Activated CD4-positive, alpha-beta T cell treated with anti-CD3 and anti-CD28 coated beads for 36 hours (primary cell): ENCODE measurements around the gene TRPM3. TPM values are rescaled to one million over a fixed set of nuclear protein-coding genes. Genes with fewer than 3 reads are reported as not detected.

Experiments
- ATAC-seq: fragments of 200-7000 bp; cut with Tn5 transposase; one replicate; pipeline ENCODE4 v1.10.0; 2021; ENCODE audit warnings: mild to moderate bottlenecking, moderate library complexity
- CTCF ChIA-PET: fragments of 350-600 bp; sonication (Branson Sonifier 250); formaldehyde crosslinking; loops from one replicate; lab custom pipeline; 2021; ENCODE audit warnings: antibody characterized with exemption; lab: Charles Lee
- POLR2A ChIA-PET: fragments of 350-600 bp; sonication (Branson Sonifier 250); formaldehyde crosslinking; loops from one replicate; lab custom pipeline; 2021; ENCODE audit warnings: antibody characterized with exemption, inconsistent platforms; lab: Charles Lee
- DNase-seq: peaks from one replicate; pipeline ENCODE4 v3.0.0-alpha.2; 2020
- H3K27ac Mint-ChIP-seq: one replicate; pipeline ENCODE4 v1.8.0; 2021; ENCODE audit warnings: mixed read lengths
- H3K27me3 Mint-ChIP-seq: one replicate; pipeline ENCODE4 v1.8.0; 2021; ENCODE audit warnings: mixed read lengths
- H3K36me3 Mint-ChIP-seq: one replicate; pipeline ENCODE4 v1.8.0; 2021; ENCODE audit warnings: low read depth, mixed read lengths
- H3K4me1 Mint-ChIP-seq: one replicate; pipeline ENCODE4 v1.8.0; 2021; ENCODE audit warnings: mixed read lengths
- H3K4me3 Mint-ChIP-seq: one replicate; pipeline ENCODE4 v1.8.0; 2021; ENCODE audit warnings: mild to moderate bottlenecking, moderate library complexity, mixed read lengths
- H3K9me3 Mint-ChIP-seq: one replicate; pipeline ENCODE4 v1.8.0; 2021; ENCODE audit warnings: low read depth, mixed read lengths
- intact Hi-C, 2 experiments: fragments of 100-400 bp; cut with DNase I in 1 of 2; cut with micrococcal nuclease in 1 of 2; formaldehyde crosslinking; loops; one replicate each; pipeline versions ENCODE4 v1.14.2 to v1.15.1; 2022 to 2024; cut with DNase I, micrococcal nuclease
- total RNA-seq, 2 experiments: library from RNA; stranded (reverse); gene quantifications; one replicate each; pipeline ENCODE4 v1.2.3, GENCODE V29; 2021

TRPM3 gene
- total RNA-seq, 2 experiments from 2014 or later: not detected

- Mint-ChIP-seq H3K27ac (no peak overlapping the region), H3K4me3 (no peak overlapping the region), H3K9me3 (no peaks in the 10 kb centered on the region), H3K4me1 (no peaks in the 10 kb centered on the region), H3K36me3 (no peaks in the 10 kb centered on the region), H3K27me3 (peaks cover 10% of the 10 kb centered on the region)
- intact Hi-C loops: no loop called here
- POLR2A ChIA-PET: no interaction called here
- ATAC-seq (no peak), DNase-seq (no peak)
- CTCF ChIA-PET: interaction anchor here (0.6 kb wide), 1 partner anchor 47 kb away, joined by 3 read pairs; no protein-coding TSS in a partner anchor
Measured at GRCh38 chr9:70861376-70861775, 260.0 kb downstream of the TRPM3 start.

GRCh38 chr9:70859694-70860093, 261.7 kb downstream of the TRPM3 start:
- Mint-ChIP-seq H3K9me3 (no peaks in the 10 kb centered on the region), H3K4me1 (no peaks in the 10 kb centered on the region), H3K27ac (no peak overlapping the region), H3K4me3 (no peak overlapping the region), H3K36me3 (no peaks in the 10 kb centered on the region), H3K27me3 (peaks cover 9% of the 10 kb centered on the region)
- no peak for ATAC-seq
- intact Hi-C loops: loop anchor here in 1 of 2 experiments (10.0 kb wide), 1 partner anchor 55 kb away; no protein-coding TSS in a partner anchor
- POLR2A ChIA-PET: no interaction called here
- CTCF ChIA-PET: no interaction called here
- DNase-seq: no peak

GRCh38 chr9:70856411-70856810, 265.0 kb downstream of the TRPM3 start:
- ChIA-PET CTCF (interaction anchor here (1.0 kb wide), 1 partner anchor 12 kb away, joined by 3 read pairs; no protein-coding TSS in a partner anchor), POLR2A (no interaction called here)
- intact Hi-C loops: loop anchor here in 1 of 2 experiments (10.0 kb wide), 1 partner anchor 58 kb away; no protein-coding TSS in a partner anchor
- no peaks in the 10 kb centered on the region for H3K4me1 Mint-ChIP-seq
- no peaks in the 10 kb centered on the region for H3K9me3 Mint-ChIP-seq
- DNase-seq (no peak), ATAC-seq (no peak)
- no peak overlapping the region for H3K27ac Mint-ChIP-seq
- H3K4me3 Mint-ChIP-seq: no peak overlapping the region
- H3K27me3 Mint-ChIP-seq: peaks cover 7% of the 10 kb centered on the region
- no peaks in the 10 kb centered on the region for H3K36me3 Mint-ChIP-seq

GRCh38 chr9:70852711-70853240, 268.6 kb downstream of the TRPM3 start:
- Mint-ChIP-seq H3K4me3 (no peak overlapping the region), H3K9me3 (no peaks in the 10 kb centered on the region), H3K27me3 (no peaks in the 10 kb centered on the region), H3K27ac (no peak overlapping the region), H3K4me1 (no peaks in the 10 kb centered on the region), H3K36me3 (no peaks in the 10 kb centered on the region)
- intact Hi-C loops: loop anchor here in 1 of 2 experiments (10.0 kb wide), 1 partner anchor 62 kb away; no protein-coding TSS in a partner anchor
- DNase-seq (no peak), ATAC-seq (no peak)
- ChIA-PET POLR2A (no interaction called here), CTCF (no interaction called here)

- Mint-ChIP-seq H3K9me3 (no peaks in the 10 kb centered on the region), H3K36me3 (no peaks in the 10 kb centered on the region), H3K4me1 (no peaks in the 10 kb centered on the region), H3K27ac (no peak overlapping the region), H3K4me3 (no peak overlapping the region), H3K27me3 (peaks cover 3% of the 10 kb centered on the region)
- intact Hi-C loops: no loop called here
- ChIA-PET CTCF (no interaction called here), POLR2A (no interaction called here)
- DNase-seq (no peak), ATAC-seq (no peak)
Measured at GRCh38 chr9:70840266-70840665, 281.2 kb downstream of the TRPM3 start.

GRCh38 chr9:70835323-70835722, 286.1 kb downstream of the TRPM3 start:
- ChIA-PET POLR2A (no interaction called here), CTCF (interaction anchor here (1.1 kb wide), 1 partner anchor 8 kb away, joined by 4 read pairs; no protein-coding TSS in a partner anchor)
- H3K4me1 Mint-ChIP-seq: no peaks in the 10 kb centered on the region
- no peak overlapping the region for H3K27ac Mint-ChIP-seq
- H3K36me3 Mint-ChIP-seq: no peaks in the 10 kb centered on the region
- ATAC-seq: no peak
- no peak for DNase-seq
- intact Hi-C loops: no loop called here
- no peak overlapping the region for H3K4me3 Mint-ChIP-seq
- H3K9me3 Mint-ChIP-seq: no peaks in the 10 kb centered on the region
- H3K27me3 Mint-ChIP-seq: peaks cover 8% of the 10 kb centered on the region

- H3K27me3 Mint-ChIP-seq: peaks cover 8% of the 10 kb centered on the region
- H3K4me1 Mint-ChIP-seq: no peaks in the 10 kb centered on the region
- ATAC-seq: no peak
- H3K9me3 Mint-ChIP-seq: no peaks in the 10 kb centered on the region
- H3K36me3 Mint-ChIP-seq: no peaks in the 10 kb centered on the region
- ChIA-PET POLR2A (interaction anchor here (0.6 kb wide), 1 partner anchor 99 kb away, joined by 3 read pairs; no protein-coding TSS in a partner anchor), CTCF (no interaction called here)
- no peak for DNase-seq
- no peak overlapping the region for H3K27ac Mint-ChIP-seq
- no peak overlapping the region for H3K4me3 Mint-ChIP-seq
- intact Hi-C loops: no loop called here
Measured at GRCh38 chr9:70832492-70832891, 288.9 kb downstream of the TRPM3 start.

GRCh38 chr9:70830618-70831017, 290.8 kb downstream of the TRPM3 start:
- ATAC-seq: no peak

GRCh38 chr9:70829591-70830265, 291.7 kb downstream of the TRPM3 start:
- Mint-ChIP-seq H3K36me3 (no peaks in the 10 kb centered on the region), H3K9me3 (no peaks in the 10 kb centered on the region), H3K4me3 (no peak overlapping the region), H3K27ac (no peak overlapping the region), H3K27me3 (peaks cover 9% of the 10 kb centered on the region), H3K4me1 (no peaks in the 10 kb centered on the region)
- POLR2A ChIA-PET: no interaction called here
- ATAC-seq (no peak), DNase-seq (no peak)
- intact Hi-C loops: loop anchor here in 1 of 2 experiments (5.0 kb wide), 1 partner anchor 42 kb away; no protein-coding TSS in a partner anchor
- CTCF ChIA-PET: no interaction called here

More at GRCh38 chr9:70830618-70831017, 290.8 kb downstream of the TRPM3 start:
- no peak for DNase-seq
- ChIA-PET CTCF (no interaction called here), POLR2A (no interaction called here)
- intact Hi-C loops: no loop called here
- Mint-ChIP-seq H3K9me3 (no peaks in the 10 kb centered on the region), H3K27ac (no peak overlapping the region), H3K27me3 (peaks cover 8% of the 10 kb centered on the region), H3K4me1 (no peaks in the 10 kb centered on the region), H3K4me3 (no peak overlapping the region), H3K36me3 (no peaks in the 10 kb centered on the region)

- no peak for ATAC-seq
- intact Hi-C loops: loop anchor here in 1 of 2 experiments (5.0 kb wide), 1 partner anchor 39 kb away; no protein-coding TSS in a partner anchor
Measured at GRCh38 chr9:70826562-70826961, 294.9 kb downstream of the TRPM3 start.

GRCh38 chr9:70823284-70823683, 298.1 kb downstream of the TRPM3 start:
- DNase-seq (no peak), ATAC-seq (no peak)
- ChIA-PET CTCF (interaction anchor here (0.6 to 0.7 kb wide), 2 partner anchors 19 to 77 kb away, joined by 3 read pairs; no protein-coding TSS in a partner anchor), POLR2A (no interaction called here)
- Mint-ChIP-seq H3K36me3 (no peaks in the 10 kb centered on the region), H3K9me3 (no peaks in the 10 kb centered on the region), H3K27me3 (peaks cover 3% of the 10 kb centered on the region), H3K27ac (no peak overlapping the region), H3K4me3 (no peak overlapping the region), H3K4me1 (no peaks in the 10 kb centered on the region)
- intact Hi-C loops: no loop called here

More at GRCh38 chr9:70826562-70826961, 294.9 kb downstream of the TRPM3 start:
- H3K27me3 Mint-ChIP-seq: peaks cover 5% of the 10 kb centered on the region
- no peak overlapping the region for H3K4me3 Mint-ChIP-seq
- H3K27ac Mint-ChIP-seq: no peak overlapping the region
- POLR2A ChIA-PET: no interaction called here
- no peak for DNase-seq
- H3K4me1 Mint-ChIP-seq: no peaks in the 10 kb centered on the region
- H3K36me3 Mint-ChIP-seq: no peaks in the 10 kb centered on the region
- CTCF ChIA-PET: interaction anchor here (1.2 kb wide), 1 partner anchor 9 kb away, joined by 4 read pairs; no protein-coding TSS in a partner anchor
- H3K9me3 Mint-ChIP-seq: no peaks in the 10 kb centered on the region

- DNase-seq: no peak
- Mint-ChIP-seq H3K36me3 (no peaks in the 10 kb centered on the region), H3K4me3 (no peak overlapping the region), H3K27me3 (no peaks in the 10 kb centered on the region), H3K9me3 (no peaks in the 10 kb centered on the region), H3K27ac (no peak overlapping the region), H3K4me1 (no peaks in the 10 kb centered on the region)
- CTCF ChIA-PET: no interaction called here
- POLR2A ChIA-PET: no interaction called here
- intact Hi-C loops: no loop called here
- no peak for ATAC-seq
Measured at GRCh38 chr9:70817311-70817710, 304.1 kb downstream of the TRPM3 start.
